H1 (cell line): ENCODE data around the gene MRPL40. TPM values are rescaled to one million over a fixed set of nuclear protein-coding genes. Genes with fewer than 3 reads are reported as not detected.

Source experiments
- CTCF ChIA-PET: fragments of 300-600 bp; sonication (Branson Sonifier 250); formaldehyde crosslinking; loops from one replicate; lab custom pipeline; 2021; ENCODE audit not compliant: partially characterized antibody; lab: Charles Lee
- POLR2A ChIA-PET: fragments of 300-600 bp; sonication (Branson Sonifier 250); formaldehyde crosslinking; loops from one replicate; lab custom pipeline; 2021; ENCODE audit warnings: inconsistent platforms; ENCODE audit not compliant: partially characterized antibody; lab: Charles Lee
- DNase-seq, 2 experiments: peaks; one replicate each; pipeline versions ENCODE4 v3.0.0 to v3.0.0-alpha.2; 2010 to 2022; ENCODE audit warnings: low spot score in 2 of 2, low read depth in 1 of 2, mixed read lengths in 1 of 2
- FAIRE-seq: peaks from 2 replicates; lab custom pipeline; 2011; peaks lifted over from hg19 to GRCh38; lab: Jason Lieb, UNC
- H2AFZ ChIP-seq: 2 replicates; pipeline ENCODE4 v1.8.1; 2012; ENCODE audit warnings: low read length, inconsistent platforms
- H2AK5ac ChIP-seq: 2 replicates; pipeline ENCODE4 v1.6.1; 2013; ENCODE audit warnings: low read depth, low read length
- H2BK120ac ChIP-seq: replicated peaks from 2 replicates; pipeline ENCODE3; 2013; ENCODE audit warnings: low read depth, low read length, inconsistent platforms
- H2BK12ac ChIP-seq: 2 replicates; pipeline ENCODE4 v1.6.1; 2013; ENCODE audit warnings: low read depth, low read length
- H2BK15ac ChIP-seq: 2 replicates; pipeline ENCODE4 v1.6.1; 2013; ENCODE audit warnings: low read length
- H2BK20ac ChIP-seq: 2 replicates; pipeline ENCODE4 v1.6.1; 2013; ENCODE audit warnings: low read length
- H2BK5ac ChIP-seq: 2 replicates; pipeline ENCODE4 v1.6.1; 2013; ENCODE audit warnings: low read depth, low read length
- H3K14ac ChIP-seq: 2 replicates; pipeline ENCODE4 v1.6.1; 2013; ENCODE audit warnings: inconsistent platforms; ENCODE audit not compliant: insufficient read length
- H3K18ac ChIP-seq: 2 replicates; pipeline ENCODE4 v1.6.1; 2013; ENCODE audit warnings: low read length; ENCODE audit errors: extremely low read depth
- H3K23ac ChIP-seq: 2 replicates; pipeline ENCODE4 v1.6.1; 2013; ENCODE audit warnings: inconsistent platforms; ENCODE audit not compliant: insufficient read length
- H3K23me2 ChIP-seq: 2 replicates; pipeline ENCODE4 v1.6.1; 2013; ENCODE audit warnings: low read depth, low read length
- H3K27ac ChIP-seq: 2 replicates; pipeline ENCODE4 v1.6.1; 2011; ENCODE audit warnings: low read depth, low read length, inconsistent platforms
- H3K27me3 ChIP-seq, 4 experiments: replicated peaks in 1 of 4; 1 replicate in 1 of 4; 2 replicates in 3 of 4; pipeline versions ENCODE4 v1.6.1 to v1.8.1; 2011 to 2013; ENCODE audit warnings: low read length in 3 of 4, mild to moderate bottlenecking in 3 of 4, inconsistent platforms in 2 of 4, mixed read lengths in 2 of 4, moderate library complexity in 1 of 4; ENCODE audit not compliant: control insufficient read depth in 3 of 4, insufficient read depth in 3 of 4; ENCODE audit errors: extremely low read depth in 1 of 4
- H3K36me3 ChIP-seq, 4 experiments: 2 replicates each; pipeline versions ENCODE4 v1.6.1 to v1.8.1; 2011 to 2013; ENCODE audit warnings: mild to moderate bottlenecking in 4 of 4, low read length in 3 of 4, moderate library complexity in 2 of 4, control low read depth in 1 of 4, inconsistent platforms in 1 of 4; ENCODE audit not compliant: insufficient read depth in 4 of 4, control insufficient read depth in 2 of 4
- H3K4ac ChIP-seq: replicated peaks from 2 replicates; pipeline ENCODE3; 2013; ENCODE audit warnings: low read length, low read depth, mixed read lengths, inconsistent platforms; ENCODE audit not compliant: insufficient read length
- H3K4me1 ChIP-seq, 4 experiments: replicated peaks in 1 of 4; 1 replicate in 1 of 4; 2 replicates in 3 of 4; pipeline versions ENCODE4 v1.6.1 to v1.8.1; 2011 to 2013; ENCODE audit warnings: low read length in 3 of 4, inconsistent platforms in 2 of 4, mixed read lengths in 1 of 4; ENCODE audit not compliant: insufficient read depth in 4 of 4, control insufficient read depth in 3 of 4
- H3K4me2 ChIP-seq, 2 experiments: 2 replicates each; pipeline versions ENCODE4 v1.6.1 to v1.8.1; 2011 to 2013; ENCODE audit warnings: low read depth in 2 of 2, low read length in 2 of 2, control low read depth in 1 of 2, inconsistent platforms in 1 of 2, mild to moderate bottlenecking in 1 of 2; ENCODE audit not compliant: insufficient read depth in 1 of 2
- H3K4me3 ChIP-seq, 4 experiments: fragments of 200-600, 300-600 bp in 1 of 4; sonication (generic), shearing (Covaris generic), sonication (Bioruptor Twin) in 1 of 4; 2 replicates each; pipeline versions ENCODE4 v1.5.1 to v1.8.1; 2011 to 2016; ENCODE audit warnings: low read length in 4 of 4, low read depth in 3 of 4, control low read depth in 2 of 4, inconsistent platforms in 2 of 4, mild to moderate bottlenecking in 2 of 4, mixed read lengths in 1 of 4, moderate library complexity in 1 of 4; ENCODE audit not compliant: insufficient read depth in 2 of 4; ENCODE audit errors: extremely low read depth in 1 of 4
- H3K56ac ChIP-seq: replicated peaks from 2 replicates; pipeline ENCODE3; 2013; ENCODE audit warnings: low read depth, mild to moderate bottlenecking, mixed read lengths, low read length, inconsistent platforms; ENCODE audit not compliant: insufficient read length
- H3K79me1 ChIP-seq: 2 replicates; pipeline ENCODE4 v1.6.1; 2013; ENCODE audit warnings: low read depth, low read length, control low read depth
- H3K79me2 ChIP-seq, 2 experiments: 2 replicates each; pipeline versions ENCODE4 v1.6.1 to v1.8.1; 2012 to 2013; ENCODE audit warnings: low read length in 2 of 2, mild to moderate bottlenecking in 2 of 2, inconsistent platforms in 1 of 2; ENCODE audit not compliant: insufficient read depth in 2 of 2, control insufficient read depth in 1 of 2
- H3K9ac ChIP-seq, 4 experiments: replicated peaks in 1 of 4; 1 replicate in 1 of 4; 2 replicates in 3 of 4; pipeline versions ENCODE4 v1.6.1 to v1.8.1; 2011 to 2013; ENCODE audit warnings: low read depth in 3 of 4, low read length in 3 of 4, control low read depth in 2 of 4, mild to moderate bottlenecking in 2 of 4, moderate library complexity in 2 of 4, inconsistent platforms in 1 of 4; ENCODE audit errors: extremely low read depth in 1 of 4
- H3K9me3 ChIP-seq, 2 experiments: 2 replicates each; pipeline versions ENCODE4 v1.6.1 to v1.8.1; 2012 to 2013; ENCODE audit warnings: mild to moderate bottlenecking in 2 of 2, moderate library complexity in 2 of 2, control low read depth in 1 of 2, inconsistent platforms in 1 of 2, low read depth in 1 of 2, low read length in 1 of 2, mixed read lengths in 1 of 2; ENCODE audit not compliant: insufficient read depth in 2 of 2
- H4K20me1 ChIP-seq, 2 experiments: replicated peaks in 1 of 2; 2 replicates each; pipeline versions ENCODE3 to v1.8.1; 2011 to 2013; ENCODE audit warnings: inconsistent platforms in 2 of 2, low read length in 2 of 2, mild to moderate bottlenecking in 1 of 2; ENCODE audit not compliant: insufficient read depth in 2 of 2, control insufficient read depth in 1 of 2
- H4K5ac ChIP-seq: 2 replicates; pipeline ENCODE4 v1.6.1; 2013; ENCODE audit warnings: low read length, low read depth, mixed read lengths, inconsistent platforms; ENCODE audit not compliant: insufficient read length
- H4K8ac ChIP-seq: 2 replicates; pipeline ENCODE4 v1.8.0; 2013; ENCODE audit warnings: mild to moderate bottlenecking, moderate library complexity, low read length, inconsistent platforms; ENCODE audit not compliant: insufficient read depth; ENCODE audit errors: extremely low read depth
- H4K91ac ChIP-seq: replicated peaks from 2 replicates; pipeline ENCODE3; 2013; ENCODE audit warnings: low read length, mixed read lengths, inconsistent platforms; ENCODE audit not compliant: insufficient read length
- CHD1 ChIP-seq: IDR thresholded peaks from 2 replicates; pipeline ENCODE4 v1.6.1; 2012; ENCODE audit warnings: low read depth, low read length, improper control_type of control experiment
- CTBP2 ChIP-seq: IDR thresholded peaks from 2 replicates; pipeline ENCODE4 v1.7.0; 2011; ENCODE audit warnings: borderline replicate concordance, mild to moderate bottlenecking, moderate library complexity, mixed read lengths, low read length; ENCODE audit not compliant: insufficient read depth, insufficient read length
- EZH2 ChIP-seq: fragments of 200-600 bp; sonication (generic); IDR thresholded peaks from 2 replicates; pipeline ENCODE4 v1.7.1; 2012; ENCODE audit warnings: low read depth, mild to moderate bottlenecking, moderate library complexity, low read length, inconsistent platforms; ENCODE audit not compliant: severe bottlenecking
- NRF1 ChIP-seq: IDR thresholded peaks from 2 replicates; pipeline ENCODE4 v1.6.1; 2011; ENCODE audit warnings: mild to moderate bottlenecking, low read depth, low read length, improper control_type of control experiment
- RNF2 ChIP-seq: fragments of 200-900, 300-1000 bp; sonication (generic); IDR thresholded peaks from 2 replicates; pipeline ENCODE4 v1.7.1; 2016; ENCODE audit warnings: borderline replicate concordance, low read depth, mild to moderate bottlenecking, antibody characterized with exemption, low read length; ENCODE audit not compliant: poor library complexity, severe bottlenecking; ENCODE audit errors: missing control alignments
- SIRT6 ChIP-seq: IDR thresholded peaks from one replicate; pipeline ENCODE4 v1.7.1; 2012; ENCODE audit warnings: low read length, inconsistent platforms
- SP1 ChIP-seq: IDR thresholded peaks from 2 replicates; pipeline ENCODE4 v1.6.1; 2011; ENCODE audit warnings: low read depth, low read length
- WGBS, 2 experiments: shearing (Covaris generic) in 1 of 2; methylation state at CpG; one replicate each; pipeline versions ENCODE4 v1.1.6 to v1.1.7; 2013 to 2015; ENCODE audit warnings: low lambda C conversion rate in 2 of 2, mixed read lengths in 2 of 2, inconsistent platforms in 1 of 2, low coverage in 1 of 2, missing lambda C conversion rate in 1 of 2; ENCODE audit not compliant: insufficient replicate concordance in 2 of 2, insufficient coverage in 1 of 2, insufficient read length in 1 of 2; ENCODE audit errors: extremely low coverage in 1 of 2, missing lambda C conversion rate in 1 of 2; 5-methylcytosine and 5-hydroxymethylcytosine counted together
- polyA plus RNA-seq, 7 experiments: library from polyadenylated mRNA; depleted of rRNA in 3 of 7; stranded (reverse) in 5 of 7; unstranded in 2 of 7; fragments of >200 nt in 5 of 7; fragments of 200-250 nt in 2 of 7; gene quantifications; 1 replicate in 5 of 7; 2 replicates in 1 of 7; 4 replicates in 1 of 7; pipeline versions ENCODE4 v1.2.1 to v1.2.3, GENCODE V29; 2011 to 2013; ENCODE audit warnings: missing spikeins in 2 of 7, mixed read lengths in 2 of 7
- total RNA-seq: library from RNA; stranded (reverse); fragmentation: NEBNext Ultra II Directional; extraction: Animal tissue kit (Norgen Biotek cat#: 25700); gene quantifications from 2 replicates; pipeline ENCODE4 v1.2.1, GENCODE V29; 2021

MRPL40 gene
- total and polyA plus RNA-seq, 2 of the 8 experiments (the other 6 are each of a cell fraction or from before 2014, with no cell fraction given): 12.4 to 14.5 TPM

DNA sequence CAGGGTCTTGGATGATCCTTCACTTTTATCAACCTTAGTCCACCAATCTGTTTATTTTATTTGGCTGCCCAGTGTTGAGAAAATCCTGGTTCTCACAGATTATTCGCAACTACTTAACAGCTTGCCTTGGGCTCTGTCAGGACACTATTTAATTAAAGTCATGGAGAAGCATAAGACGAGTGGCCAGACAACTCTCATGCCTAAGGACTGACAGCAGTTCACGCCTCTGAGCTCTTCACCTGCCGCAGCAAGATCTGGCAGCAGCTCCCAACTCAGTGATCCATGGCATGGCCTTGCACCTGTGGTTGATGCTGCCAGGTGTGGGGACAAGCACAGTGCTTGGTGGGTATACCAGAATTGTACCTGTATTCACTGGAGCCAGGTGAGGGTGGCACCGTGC, 38.6 kb upstream of the MRPL40 start:
- 85% methylated on average over 5 of the region's 5 CpGs; no CpG with 5 or more reads in 1 of the 2 experiments for WGBS, 2 experiments
- DNase-seq: no peak
- no peak overlapping the region for H4K5ac ChIP-seq
- H3K4ac ChIP-seq: no peak overlapping the region
- H3K23ac ChIP-seq: no peak overlapping the region
- H2AK5ac ChIP-seq: no peak overlapping the region
- H2BK15ac ChIP-seq: no peak overlapping the region
- CTCF ChIA-PET: interaction anchor here (0.7 kb wide), 1 partner anchor 39 kb away, joined by 3 read pairs; no protein-coding TSS in a partner anchor
- no peaks in the 10 kb centered on the region for H3K79me1 ChIP-seq
- no peak overlapping the region for H3K27ac ChIP-seq
- H3K23me2 ChIP-seq: no peaks in the 10 kb centered on the region
- H3K79me2 ChIP-seq: no peaks in the 10 kb centered on the region
- H3K4me3 ChIP-seq: no peak overlapping the region
- no peak overlapping the region for H2BK12ac ChIP-seq
- POLR2A ChIA-PET: interaction anchor here (1.0 to 1.1 kb wide), 4 partner anchors 12 to 110 kb away, joined by 3 read pairs; no protein-coding TSS in a partner anchor
- H3K36me3 ChIP-seq: peaks cover 22 to 72% (median 55%) of the 10 kb centered on the region in 4 experiments
- no peak overlapping the region for H4K91ac ChIP-seq
- H4K8ac ChIP-seq: no peak overlapping the region
- no peak overlapping the region for H2BK20ac ChIP-seq
- no peaks in the 10 kb centered on the region for H3K9me3 ChIP-seq
- no peak overlapping the region for H2BK5ac ChIP-seq
- H3K4me2 ChIP-seq: no peak overlapping the region
- no peaks in the 10 kb centered on the region for H3K27me3 ChIP-seq
- peaks cover 2 to 9% of the 10 kb centered on the region in 2 experiments for H4K20me1 ChIP-seq
- H3K9ac ChIP-seq: no peak overlapping the region
- TF ChIP-seq RNF2 (no peak), SIRT6 (no peak), CTBP2 (no peak), CHD1 (no peak), SP1 (no peak), EZH2 (no peak), NRF1 (no peak)
- TF ChIP-seq, all 59 proteins: peak for 0
- Histone ChIP-seq H2BK120ac (no peak overlapping the region), H3K4me1 (no peaks in the 10 kb centered on the region), H3K18ac (no peak overlapping the region), H3K14ac (no peak overlapping the region), H2AFZ (no peak overlapping the region), H3K56ac (no peak overlapping the region)
- no peak for FAIRE-seq
